Hepatocyte (in vitro differentiated cells): ENCODE measurements around the gene CDH4.

Source experiments
- EZH2 ChIP-seq: fragments of 200-600 bp; sonication (generic); IDR thresholded peaks from 2 replicates; pipeline ENCODE4 v1.6.1; 2016; ENCODE audit warnings: antibody characterized with exemption, mild to moderate bottlenecking, borderline replicate concordance
- TF ChIP-seq, protein P1 (sequence below): fragments of 200-600 bp; sonication (generic); IDR thresholded peaks from 2 replicates; pipeline ENCODE4 v1.5.1; 2016; ENCODE audit warnings: antibody characterized with exemption, mild to moderate bottlenecking; ENCODE audit not compliant: poor library complexity

DNA sequence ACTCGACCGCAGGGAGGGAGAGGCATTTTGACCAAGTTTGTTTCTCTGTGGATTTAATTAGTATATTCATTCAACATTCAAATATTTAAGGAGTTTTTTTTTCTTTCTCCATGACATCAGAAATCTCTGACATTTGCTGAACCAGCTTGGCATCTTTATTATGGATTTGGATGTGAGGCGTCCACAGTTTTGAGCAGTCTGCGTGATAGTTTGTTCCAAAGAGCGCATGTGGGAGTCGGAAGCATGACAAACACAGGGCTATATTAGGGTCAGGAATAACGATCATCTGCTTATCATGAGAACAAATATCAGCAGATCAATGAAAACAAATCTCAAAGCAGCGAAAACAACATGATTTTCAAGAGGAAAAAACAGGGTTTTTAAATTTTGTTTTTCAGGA lies 373.2 kb downstream of the CDH4 start:
- TF ChIP-seq, protein P1, sequence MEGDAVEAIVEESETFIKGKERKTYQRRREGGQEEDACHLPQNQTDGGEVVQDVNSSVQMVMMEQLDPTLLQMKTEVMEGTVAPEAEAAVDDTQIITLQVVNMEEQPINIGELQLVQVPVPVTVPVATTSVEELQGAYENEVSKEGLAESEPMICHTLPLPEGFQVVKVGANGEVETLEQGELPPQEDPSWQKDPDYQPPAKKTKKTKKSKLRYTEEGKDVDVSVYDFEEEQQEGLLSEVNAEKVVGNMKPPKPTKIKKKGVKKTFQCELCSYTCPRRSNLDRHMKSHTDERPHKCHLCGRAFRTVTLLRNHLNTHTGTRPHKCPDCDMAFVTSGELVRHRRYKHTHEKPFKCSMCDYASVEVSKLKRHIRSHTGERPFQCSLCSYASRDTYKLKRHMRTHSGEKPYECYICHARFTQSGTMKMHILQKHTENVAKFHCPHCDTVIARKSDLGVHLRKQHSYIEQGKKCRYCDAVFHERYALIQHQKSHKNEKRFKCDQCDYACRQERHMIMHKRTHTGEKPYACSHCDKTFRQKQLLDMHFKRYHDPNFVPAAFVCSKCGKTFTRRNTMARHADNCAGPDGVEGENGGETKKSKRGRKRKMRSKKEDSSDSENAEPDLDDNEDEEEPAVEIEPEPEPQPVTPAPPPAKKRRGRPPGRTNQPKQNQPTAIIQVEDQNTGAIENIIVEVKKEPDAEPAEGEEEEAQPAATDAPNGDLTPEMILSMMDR = no peak
- TF ChIP-seq EZH2 = no peak
